Measurements from ENCODE around the gene CAVIN1.
"Not testable (repeated sequence)": the region's sequence is repeated elsewhere in the genome, so short reads cannot be mapped to it uniquely, and the experiment has no call there.

Gene CAVIN1, protein sequence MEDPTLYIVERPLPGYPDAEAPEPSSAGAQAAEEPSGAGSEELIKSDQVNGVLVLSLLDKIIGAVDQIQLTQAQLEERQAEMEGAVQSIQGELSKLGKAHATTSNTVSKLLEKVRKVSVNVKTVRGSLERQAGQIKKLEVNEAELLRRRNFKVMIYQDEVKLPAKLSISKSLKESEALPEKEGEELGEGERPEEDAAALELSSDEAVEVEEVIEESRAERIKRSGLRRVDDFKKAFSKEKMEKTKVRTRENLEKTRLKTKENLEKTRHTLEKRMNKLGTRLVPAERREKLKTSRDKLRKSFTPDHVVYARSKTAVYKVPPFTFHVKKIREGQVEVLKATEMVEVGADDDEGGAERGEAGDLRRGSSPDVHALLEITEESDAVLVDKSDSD

GRCh38 chr17:42422958-42423712 lies at the start of gene CAVIN1:
CAVIN1 (minus strand) TSS chr17:42423256; CDS start chr17:42423097, 159 bp downstream.
- DNase-seq = no peak

GRCh38 chr17:42467889-42468288 lies 44.8 kb upstream of the CAVIN1 start:
- no peak for DNase-seq

DNA sequence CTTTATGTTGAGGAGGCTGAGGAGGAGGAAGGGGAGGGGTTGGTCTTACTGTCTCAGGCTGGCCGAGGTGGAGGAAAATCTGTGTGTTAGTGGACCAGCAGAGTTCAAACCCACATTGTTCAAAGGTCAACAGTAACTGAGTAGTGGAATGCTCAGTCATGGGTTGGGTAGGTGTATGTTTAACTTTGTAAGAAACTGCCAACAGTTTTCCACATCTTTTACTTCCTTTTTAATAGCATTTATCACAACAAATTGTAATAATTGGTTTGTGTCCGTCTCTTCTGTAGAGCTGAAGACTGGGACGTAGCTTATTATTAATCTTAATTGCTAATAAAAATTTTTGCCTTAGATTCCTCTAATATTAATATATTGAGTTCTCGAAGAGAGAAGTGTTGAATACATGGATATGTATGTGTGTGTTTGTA lies 40.9 kb upstream of the CAVIN1 start:
- DNase-seq = no peak

GRCh38 chr17:42460371-42460770 lies 37.3 kb upstream of the CAVIN1 start:
- no peak for DNase-seq

DNA sequence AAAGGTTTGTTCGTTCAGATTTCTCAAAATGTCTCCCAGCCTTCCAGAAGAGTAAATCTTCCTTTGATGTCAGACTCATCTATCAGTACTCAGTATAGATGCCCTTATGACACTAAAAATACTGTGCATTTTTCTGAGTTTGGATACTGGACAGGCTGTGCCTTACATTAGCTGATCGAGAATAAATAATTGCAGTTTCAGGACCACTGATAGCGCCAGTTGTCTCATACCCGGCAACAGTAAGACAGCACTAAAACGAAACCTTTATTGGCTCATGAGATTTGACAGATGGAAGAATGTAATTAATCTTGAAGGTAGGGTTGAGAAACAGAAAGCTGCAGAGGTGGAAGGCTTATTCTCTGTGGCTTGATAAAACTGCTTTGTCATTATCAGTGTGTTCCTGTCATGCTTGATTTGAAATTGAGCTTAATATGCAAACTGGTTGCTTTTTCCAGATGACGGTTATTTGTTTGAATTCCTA lies 36.8 kb upstream of the CAVIN1 start:
- no peak for DNase-seq

GRCh38 chr17:42459256-42459800 lies 36.3 kb upstream of the CAVIN1 start:
- no peak for DNase-seq

DNA sequence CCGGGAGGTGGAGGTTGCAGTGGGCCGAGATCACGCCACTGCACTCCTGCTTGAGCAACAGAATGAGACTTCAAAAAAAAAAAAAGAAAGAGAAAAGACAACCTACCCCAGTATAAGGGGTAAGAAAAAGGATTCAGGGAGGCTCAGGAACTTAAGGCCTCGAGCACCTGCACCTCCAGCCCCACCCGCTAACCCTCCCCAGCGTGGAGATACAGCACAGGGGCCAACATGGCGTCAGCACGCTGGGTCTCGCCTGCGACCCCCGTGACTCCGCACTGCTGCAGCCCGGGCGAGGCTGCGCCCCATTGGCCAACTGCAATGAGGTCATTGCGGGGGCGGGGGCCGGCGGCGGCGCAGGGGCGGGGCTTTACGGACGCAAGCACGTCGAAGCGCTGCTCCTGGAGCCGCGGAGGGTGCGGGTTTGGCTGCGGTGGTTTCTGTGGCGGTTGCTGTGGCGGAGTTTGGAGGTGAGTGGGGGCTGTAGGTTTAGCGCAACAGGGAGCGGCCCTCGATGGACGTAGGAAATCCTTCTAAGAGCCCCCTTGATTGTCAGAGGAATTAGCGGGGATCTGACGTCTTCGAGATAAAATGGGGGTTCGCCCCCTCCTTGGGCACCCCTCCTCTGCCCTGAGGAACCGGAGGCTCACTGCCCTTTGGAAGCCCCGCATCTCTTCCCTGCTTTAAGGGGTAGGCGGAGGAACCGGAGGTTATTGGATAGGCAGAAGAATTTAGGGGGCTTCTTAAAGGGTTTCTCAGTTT lies 35.6 kb upstream of the CAVIN1 start, which contains the start of gene ATP6V0A1:
Gene ATP6V0A1 (plus strand): TSS at position 382 of the 759 bp plus-strand sequence. CDS start 2,017 bp downstream, outside the sequence.
- peak; percentile 88 for DNase-seq

DNA sequence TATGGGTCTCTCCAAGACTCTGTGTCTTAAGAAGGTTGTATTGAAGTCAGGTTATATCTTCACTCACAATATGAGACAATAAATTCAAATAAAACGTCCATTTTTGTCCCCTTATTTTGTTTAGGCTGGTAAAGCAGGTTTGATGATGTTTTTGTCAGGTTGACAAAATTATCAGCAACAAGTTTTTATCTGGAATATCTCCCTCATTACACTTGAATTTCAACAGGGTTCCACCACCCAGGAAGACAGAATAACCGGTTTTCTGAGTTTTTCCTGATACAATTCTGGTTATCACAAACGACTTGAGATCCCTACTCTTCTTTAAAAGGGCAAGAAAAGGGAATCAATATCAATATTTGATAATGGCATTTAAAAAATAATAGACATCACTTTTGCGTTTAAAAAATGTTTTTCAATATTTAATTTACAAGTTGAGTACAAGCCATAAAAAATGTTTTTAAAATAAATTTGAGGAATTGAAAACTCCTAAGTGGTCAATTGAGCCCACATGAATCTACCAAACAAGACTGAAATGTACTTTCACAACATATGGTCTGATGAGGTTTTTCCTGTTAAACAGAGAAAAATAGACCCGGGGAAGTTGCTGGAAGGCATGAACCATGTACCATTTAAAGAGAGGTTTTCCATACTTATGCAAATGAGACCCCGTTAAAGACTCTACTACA lies 34.2 kb upstream of the CAVIN1 start:
- DNase-seq = no peak

- DNase-seq = no peak
Measured at GRCh38 chr17:42456223-42457106, 33.4 kb upstream of the CAVIN1 start.

DNA sequence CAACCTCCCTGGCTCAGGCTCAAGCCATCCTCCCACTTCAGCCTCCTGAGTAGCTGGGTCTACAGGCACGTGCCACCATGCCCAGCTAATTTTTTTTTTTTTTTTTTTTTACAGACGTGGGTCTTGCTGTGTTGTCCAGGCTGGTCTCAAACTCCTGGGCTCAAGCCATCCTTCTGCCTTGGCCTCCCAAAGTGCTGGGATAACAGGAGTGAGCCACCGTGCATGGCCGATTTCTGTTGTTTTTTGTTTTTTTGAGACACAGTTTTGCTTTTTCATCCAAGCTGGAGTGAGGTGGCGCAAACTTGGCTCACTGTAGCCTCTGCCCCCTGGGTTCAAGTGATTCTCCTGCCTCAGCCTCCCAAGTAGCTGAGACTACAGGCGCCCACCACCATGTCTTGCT lies 31.9 kb upstream of the CAVIN1 start:
- DNase-seq = not testable (repeated sequence)

DNA sequence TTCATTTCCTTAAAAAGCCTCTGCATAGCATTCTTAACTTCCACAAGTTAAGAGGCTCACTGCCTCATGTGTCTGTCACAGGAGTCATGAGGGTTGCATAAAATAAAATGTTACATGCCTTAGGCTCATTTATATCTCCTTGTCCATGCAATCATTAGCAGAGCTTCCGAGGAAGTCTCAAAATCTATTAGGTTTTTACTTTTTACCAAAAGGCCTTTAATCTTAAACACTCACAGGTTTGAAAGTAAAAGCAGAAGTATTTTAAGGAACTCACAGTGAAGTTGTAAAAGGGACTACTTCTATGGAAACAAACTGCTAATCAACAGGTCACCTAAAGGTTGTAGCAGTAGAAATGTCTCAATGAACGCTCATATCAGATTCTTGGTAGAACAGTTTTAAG lies 30.4 kb upstream of the CAVIN1 start:
- no peak for DNase-seq

DNA sequence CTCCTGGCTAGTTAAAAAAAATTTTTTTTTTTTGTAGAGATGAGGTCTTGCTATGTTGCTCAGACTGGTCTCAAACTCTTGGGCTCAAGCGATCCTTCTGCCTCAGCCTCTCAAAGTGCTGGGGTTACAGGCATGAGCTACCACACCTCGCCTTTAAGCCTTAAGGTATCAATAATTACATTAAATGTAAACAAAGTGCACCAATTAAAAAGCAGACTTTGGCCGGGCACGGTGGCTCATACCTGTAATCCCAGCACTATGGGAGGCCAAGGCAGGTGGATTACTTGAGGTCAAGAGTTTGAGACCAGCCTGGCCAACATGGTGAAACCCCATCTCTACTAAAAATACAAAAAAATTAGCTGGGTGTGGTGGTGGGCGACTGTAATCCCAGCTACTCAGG lies 28.2 kb upstream of the CAVIN1 start:
- DNase-seq = not testable (repeated sequence)

DNA sequence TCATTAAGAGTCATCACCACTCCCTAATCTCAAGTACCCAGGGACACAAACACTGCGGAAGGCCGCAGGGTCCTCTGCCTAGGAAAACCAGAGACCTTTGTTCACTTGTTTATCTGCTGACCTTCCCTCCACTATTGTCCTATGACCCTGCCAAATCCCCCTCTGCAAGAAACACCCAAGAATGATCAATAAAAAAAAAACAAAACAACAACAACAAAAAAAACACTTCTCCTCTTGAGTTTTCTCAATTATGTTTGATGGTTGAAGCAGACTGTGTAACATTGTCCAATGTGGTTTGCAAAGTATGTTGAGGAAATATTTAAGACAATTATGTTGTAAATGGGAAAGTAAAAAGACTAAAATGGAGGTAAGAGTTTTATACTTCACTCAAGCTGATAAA lies 26.8 kb upstream of the CAVIN1 start:
- not testable (repeated sequence) for DNase-seq

GRCh38 chr17:42449176-42449575 lies 26.1 kb upstream of the CAVIN1 start:
- DNase-seq = not testable (repeated sequence)

GRCh38 chr17:42442196-42442565 lies 19.1 kb upstream of the CAVIN1 start:
- no peak for DNase-seq

- no peak for DNase-seq
Measured at GRCh38 chr17:42441371-42442195, 18.5 kb upstream of the CAVIN1 start.

DNA sequence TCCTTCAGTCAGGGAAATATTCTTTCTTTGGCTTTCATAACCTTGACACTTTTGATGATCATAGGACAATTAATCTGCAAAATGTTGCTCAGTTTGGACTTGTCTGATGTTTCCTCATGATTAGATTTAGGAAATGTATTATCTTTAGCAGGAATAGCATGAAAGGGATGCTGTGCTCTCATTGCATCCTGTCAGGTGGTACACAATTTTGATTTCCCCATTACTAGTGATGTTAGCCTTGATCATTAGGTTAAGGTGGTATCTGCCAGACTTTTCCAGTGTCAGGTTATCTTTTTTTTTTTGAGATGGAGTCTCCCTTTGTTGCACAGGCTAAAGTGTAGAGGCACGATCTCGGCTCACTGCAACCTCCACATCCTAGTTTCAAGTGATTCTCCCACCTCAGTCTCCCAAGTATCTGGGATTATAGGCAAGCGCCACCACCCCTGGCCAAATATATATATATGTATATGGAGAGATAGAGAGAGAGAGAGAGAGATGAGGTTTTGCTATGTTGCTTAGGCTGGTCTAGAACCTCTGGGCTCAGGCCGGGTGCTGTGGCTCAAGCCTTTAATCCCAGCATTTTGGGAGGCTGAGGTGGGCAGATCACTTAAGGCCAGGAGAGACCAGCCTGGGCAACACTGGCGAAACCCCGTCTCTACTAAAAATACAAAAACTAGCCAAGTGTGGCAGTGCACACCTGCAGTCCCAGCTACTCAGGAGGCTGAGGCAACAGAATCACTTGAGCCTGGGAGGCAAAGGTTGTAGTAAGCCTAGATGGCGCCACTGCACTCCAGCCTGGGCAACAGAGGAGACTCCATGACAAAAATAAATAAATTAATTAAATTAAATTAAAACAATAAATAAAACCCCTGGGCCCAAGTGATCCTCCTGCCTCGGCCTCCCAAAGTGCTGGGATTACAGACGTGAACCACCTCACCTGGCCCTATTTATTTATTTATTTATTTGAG lies 15.8 kb upstream of the CAVIN1 start:
- DNase-seq = peak; percentile 51

GRCh38 chr17:42436391-42436790 lies 13.3 kb upstream of the CAVIN1 start:
- no peak for DNase-seq

GRCh38 chr17:42431758-42432161 lies 8.7 kb upstream of the CAVIN1 start:
- no peak for DNase-seq
